Esophagus muscularis mucosa (tissue), 4 donors: Measurements from ENCODE around the gene ANXA6. TPM values are rescaled to one million over a fixed set of nuclear protein-coding genes. Genes with fewer than 3 reads are reported as not detected.

Experiments
- DNase-seq: peaks from one replicate; pipeline ENCODE4 v3.0.0-alpha.2; 2017; ENCODE audit errors: extremely low spot score
- H3K27ac ChIP-seq, 4 donors: fragments of 200-600 bp; sonication (generic); replicated peaks in 1 of 4; 1 replicate in 3 of 4; 2 replicates in 1 of 4; pipeline ENCODE4 v1.5.1; 2016 to 2019; ENCODE audit warnings: mild to moderate bottlenecking in 1 of 4
- H3K27me3 ChIP-seq, 4 donors: fragments of 200-600 bp; sonication (generic); one replicate each; pipeline versions ENCODE4 v1.5.1 to v1.6.0; 2016 to 2019
- H3K36me3 ChIP-seq, 4 donors: fragments of 200-600 bp; sonication (generic); one replicate each; pipeline ENCODE4 v1.5.1; 2016 to 2019
- H3K4me1 ChIP-seq, 4 donors: fragments of 200-600 bp; sonication (generic); one replicate each; pipeline ENCODE4 v1.5.1; 2016 to 2019
- H3K4me3 ChIP-seq, 4 donors: fragments of 200-600 bp; sonication (generic); 1 replicate in 2 of 4; 2 replicates in 2 of 4; pipeline ENCODE4 v1.5.1; 2016 to 2019; ENCODE audit warnings: mild to moderate bottlenecking in 4 of 4, moderate library complexity in 1 of 4
- H3K9me3 ChIP-seq, 4 donors: fragments of 200-600 bp; sonication (generic); 1 replicate in 3 of 4; 2 replicates in 1 of 4; pipeline ENCODE4 v1.5.1; 2016 to 2019
- EP300 ChIP-seq: sonication (generic); formaldehyde crosslinking; IDR thresholded peaks from one replicate; pipeline ENCODE4 v1.6.1; 2017; ENCODE audit warnings: antibody characterized with exemption
- POLR2A ChIP-seq: fragments of 450-650 bp; IDR thresholded peaks from one replicate; pipeline ENCODE4 v1.6.1; 2017; ENCODE audit warnings: antibody characterized with exemption, moderate library complexity, mild to moderate bottlenecking, low read depth
- POLR2AphosphoS5 ChIP-seq, 2 donors: sonication (generic); formaldehyde crosslinking; IDR thresholded peaks; one replicate each; pipeline ENCODE4 v1.6.1; 2017; ENCODE audit warnings: antibody characterized with exemption in 2 of 2
- WGBS: methylation state at CpG from one replicate; pipeline ENCODE4 v1.1.5; 2018; 5-methylcytosine and 5-hydroxymethylcytosine counted together
- intact Hi-C: fragments of 100-400 bp; cut with DNase I; formaldehyde crosslinking; loops from one replicate; pipeline ENCODE4 v1.15.1; 2023
- total RNA-seq, 4 donors: library from RNA; depleted of rRNA; stranded (reverse); fragments of >200 nt; gene quantifications; one replicate each; pipeline versions ENCODE4 v1.1.0 to v1.2.1, GENCODE V29; 2016
- TF ChIP-seq, protein P1 (sequence below), 3 experiments: fragments of 200-600 bp in 2 of 3; fragments of 450-650 bp in 1 of 3; sonication (generic) in 2 of 3; IDR thresholded peaks; one replicate each; pipeline ENCODE4 v1.5.1; 2017 to 2019; ENCODE audit warnings: antibody characterized with exemption in 3 of 3, mild to moderate bottlenecking in 2 of 3, moderate library complexity in 1 of 3

Gene ANXA6
- total RNA-seq, 4 donors from 2014 or later, result 232 to 442 (median 374) TPM

DNA sequence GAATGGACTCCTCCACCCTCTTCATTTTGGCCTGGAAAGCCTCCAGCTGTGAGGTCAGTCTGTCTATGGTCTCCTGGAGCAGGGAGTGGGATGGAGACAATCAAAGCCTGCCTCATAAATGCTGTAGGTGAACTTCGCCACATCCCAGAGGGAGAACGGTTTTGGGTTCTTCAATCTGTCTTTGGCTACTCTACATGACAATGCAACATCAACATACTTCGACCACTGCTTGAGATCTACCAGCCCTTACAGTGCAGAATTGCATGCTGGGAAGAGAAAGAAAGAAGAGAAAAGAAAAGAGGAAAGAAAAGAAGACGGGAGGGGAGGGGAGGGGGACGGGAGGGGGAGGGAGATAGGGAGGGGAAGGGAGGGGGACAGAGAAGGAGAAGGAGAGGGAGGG, 28.5 kb upstream of the ANXA6 start:
- TF ChIP-seq POLR2A (no peak), EP300 (no peak), POLR2AphosphoS5 (IDR thresholded peaks at IDR 0.05) (no peak)
- TF ChIP-seq, protein P1, sequence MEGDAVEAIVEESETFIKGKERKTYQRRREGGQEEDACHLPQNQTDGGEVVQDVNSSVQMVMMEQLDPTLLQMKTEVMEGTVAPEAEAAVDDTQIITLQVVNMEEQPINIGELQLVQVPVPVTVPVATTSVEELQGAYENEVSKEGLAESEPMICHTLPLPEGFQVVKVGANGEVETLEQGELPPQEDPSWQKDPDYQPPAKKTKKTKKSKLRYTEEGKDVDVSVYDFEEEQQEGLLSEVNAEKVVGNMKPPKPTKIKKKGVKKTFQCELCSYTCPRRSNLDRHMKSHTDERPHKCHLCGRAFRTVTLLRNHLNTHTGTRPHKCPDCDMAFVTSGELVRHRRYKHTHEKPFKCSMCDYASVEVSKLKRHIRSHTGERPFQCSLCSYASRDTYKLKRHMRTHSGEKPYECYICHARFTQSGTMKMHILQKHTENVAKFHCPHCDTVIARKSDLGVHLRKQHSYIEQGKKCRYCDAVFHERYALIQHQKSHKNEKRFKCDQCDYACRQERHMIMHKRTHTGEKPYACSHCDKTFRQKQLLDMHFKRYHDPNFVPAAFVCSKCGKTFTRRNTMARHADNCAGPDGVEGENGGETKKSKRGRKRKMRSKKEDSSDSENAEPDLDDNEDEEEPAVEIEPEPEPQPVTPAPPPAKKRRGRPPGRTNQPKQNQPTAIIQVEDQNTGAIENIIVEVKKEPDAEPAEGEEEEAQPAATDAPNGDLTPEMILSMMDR (IDR thresholded peaks at IDR 0.05), result no peak
- Histone ChIP-seq H3K4me1 (no peaks in the 10 kb centered on the region), H3K27me3 (no peaks in the 10 kb centered on the region), H3K27ac (no peak overlapping the region), H3K9me3 (no peaks in the 10 kb centered on the region), H3K4me3 (no peak overlapping the region), H3K36me3 (peaks cover 46 to 85% (median 67%) of the 10 kb centered on the region in 4 donors)
- intact Hi-C loops, result no loop called here
- DNase-seq, result no peak
- 60% methylated on average over 5 of the region's 5 CpGs for WGBS

- 82% methylated on average over 10 of the region's 10 CpGs for WGBS
- intact Hi-C loops, result no loop called here
Observed at GRCh38 chr5:151184316-151185042, 26.9 kb upstream of the ANXA6 start.

DNA sequence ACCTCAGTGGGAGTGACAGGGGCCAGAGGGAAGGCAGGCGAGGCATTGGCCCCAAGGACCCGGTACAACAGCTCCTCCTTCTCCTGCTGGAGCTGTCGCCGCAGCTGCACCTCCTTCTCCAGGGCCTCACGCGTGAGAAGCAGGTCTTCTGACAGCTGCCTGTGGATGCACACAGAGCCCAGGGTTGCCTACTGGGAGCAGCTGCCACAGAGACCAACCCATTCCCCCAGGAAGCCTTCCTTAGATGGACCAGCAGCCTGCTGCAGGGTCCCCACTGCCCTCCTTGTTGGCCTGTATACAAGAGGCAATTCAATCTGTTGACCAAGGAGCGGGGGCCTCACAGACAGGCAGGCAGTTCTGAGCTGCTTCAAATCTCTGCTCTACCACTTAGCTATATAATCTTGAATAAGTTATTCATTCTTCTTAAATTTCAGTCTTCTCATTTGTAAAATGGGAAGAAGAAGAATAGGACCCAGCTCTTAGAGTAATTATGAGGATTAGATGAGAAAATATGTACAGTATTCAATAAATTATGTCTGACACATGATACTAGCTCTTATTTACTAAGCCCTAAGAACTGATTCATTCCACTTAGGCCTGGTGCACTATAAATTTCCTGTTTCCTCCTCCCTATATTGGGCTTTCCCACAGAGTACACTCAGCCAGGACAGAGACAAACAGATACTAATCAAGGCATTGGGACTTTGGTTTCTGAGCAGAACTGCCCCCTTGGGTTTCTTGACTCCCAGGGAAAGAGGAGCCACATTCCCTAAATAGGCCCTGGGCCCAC, 26.1 kb upstream of the ANXA6 start:
- TF ChIP-seq POLR2A (no peak), POLR2AphosphoS5 (IDR thresholded peaks at IDR 0.05) (no peak), EP300 (no peak)
- TF ChIP-seq, protein P1 (IDR thresholded peaks at IDR 0.05), result no peak
- WGBS, result 79% methylated on average over 3 of the region's 7 CpGs
- intact Hi-C loops, result no loop called here
- H3K4me3 ChIP-seq, result no peak overlapping the region
- no peak overlapping the region for H3K27ac ChIP-seq
- H3K4me1 ChIP-seq, result no peaks in the 10 kb centered on the region
- no peaks in the 10 kb centered on the region for H3K27me3 ChIP-seq
- peaks cover 46 to 93% (median 86%) of the 10 kb centered on the region in 4 donors for H3K36me3 ChIP-seq
- peak; percentile 50 for DNase-seq
- no peaks in the 10 kb centered on the region for H3K9me3 ChIP-seq

More at GRCh38 chr5:151184316-151185042, 26.9 kb upstream of the ANXA6 start:
- Histone ChIP-seq H3K9me3 (no peaks in the 10 kb centered on the region), H3K36me3 (peaks cover 46 to 96% (median 80%) of the 10 kb centered on the region in 4 donors), H3K4me3 (no peak overlapping the region), H3K27me3 (no peaks in the 10 kb centered on the region), H3K4me1 (no peaks in the 10 kb centered on the region), H3K27ac (no peak overlapping the region)
- TF ChIP-seq POLR2A (no peak), POLR2AphosphoS5 (IDR thresholded peaks at IDR 0.05) (no peak), EP300 (no peak)
- TF ChIP-seq, protein P1 (IDR thresholded peaks at IDR 0.05), result no peak
- DNase-seq, result peak; percentile 39

DNA sequence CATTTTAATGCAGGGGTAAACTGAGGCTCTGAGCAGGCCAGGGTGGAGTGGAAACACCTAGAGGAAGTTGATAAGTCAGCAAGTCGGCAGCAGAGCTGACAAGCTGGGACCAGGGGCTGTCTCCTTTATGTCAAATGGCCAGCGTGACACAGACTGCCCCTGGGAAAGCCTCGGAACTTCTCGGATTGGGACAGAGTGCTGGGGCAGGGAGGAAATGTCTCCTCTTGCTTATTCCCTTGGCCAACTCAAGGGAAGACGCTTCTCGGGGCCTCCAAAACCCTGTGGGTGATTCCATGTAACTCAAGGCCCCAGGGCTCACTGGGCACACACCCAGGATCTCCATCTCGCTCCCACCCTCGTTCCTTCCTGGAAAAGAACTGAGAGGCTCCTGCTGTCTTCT, 25.4 kb upstream of the ANXA6 start:
- no peaks in the 10 kb centered on the region for H3K9me3 ChIP-seq
- no peaks in the 10 kb centered on the region for H3K4me1 ChIP-seq
- no peak overlapping the region for H3K4me3 ChIP-seq
- H3K36me3 ChIP-seq, result peaks cover 46 to 96% (median 89%) of the 10 kb centered on the region in 4 donors
- 79% methylated on average over 8 of the region's 8 CpGs for WGBS
- TF ChIP-seq POLR2AphosphoS5 (IDR thresholded peaks at IDR 0.05) (no peak), EP300 (no peak), POLR2A (no peak)
- TF ChIP-seq, protein P1 (IDR thresholded peaks at IDR 0.05), result no peak
- no peaks in the 10 kb centered on the region for H3K27me3 ChIP-seq
- no peak overlapping the region for H3K27ac ChIP-seq
- peak; percentile 53 for DNase-seq
- intact Hi-C loops, result no loop called here
